Natural killer cell (primary cell): Measurements from ENCODE around the gene CST11. TPM values are rescaled to one million over a fixed set of nuclear protein-coding genes. Genes with fewer than 3 reads are reported as not detected.

Experiments used
- ATAC-seq, 3 donors: fragments of 150-1000 bp in 2 of 3; fragments of 200-7000 bp in 1 of 3; cut with Tn5 transposase; 1 replicate in 1 of 3; 2 replicates in 2 of 3; pipeline ENCODE4 v1.10.0; 2021; ENCODE audit warnings: mild to moderate bottlenecking in 2 of 3, moderate library complexity in 2 of 3
- DNase-seq, 2 donors: peaks; one replicate each; pipeline versions ENCODE4 v3.0.0 to v3.0.0-alpha.2; 2013 to 2021; ENCODE audit warnings: mixed read lengths in 1 of 2
- H3K27ac ChIP-seq: one replicate; pipeline ENCODE4 v1.5.1; 2013; ENCODE audit warnings: mild to moderate bottlenecking, low read length
- H3K27me3 ChIP-seq: one replicate; pipeline ENCODE4 v1.6.1; 2013; ENCODE audit warnings: low read length; ENCODE audit not compliant: control insufficient read depth, insufficient read depth
- H3K36me3 ChIP-seq: one replicate; pipeline ENCODE4 v1.6.1; 2013; ENCODE audit warnings: low read length; ENCODE audit not compliant: control insufficient read depth, insufficient read depth
- H3K4me1 ChIP-seq: one replicate; pipeline ENCODE4 v1.6.1; 2013; ENCODE audit warnings: low read length; ENCODE audit not compliant: control insufficient read depth, insufficient read depth
- H3K4me3 ChIP-seq: one replicate; pipeline ENCODE4 v1.5.1; 2013; ENCODE audit warnings: low read length
- H3K9me3 ChIP-seq: one replicate; pipeline ENCODE4 v1.6.1; 2013; ENCODE audit warnings: low read length; ENCODE audit not compliant: control insufficient read depth, insufficient read depth
- H3K27ac Mint-ChIP-seq, 2 donors: one replicate each; pipeline ENCODE4 v1.8.0; 2022; ENCODE audit warnings: mild to moderate bottlenecking in 2 of 2, mixed read lengths in 2 of 2, moderate library complexity in 1 of 2
- H3K27me3 Mint-ChIP-seq, 2 donors: one replicate each; pipeline ENCODE4 v1.8.0; 2022; ENCODE audit warnings: low read depth in 2 of 2, mixed read lengths in 2 of 2
- H3K36me3 Mint-ChIP-seq: one replicate; pipeline ENCODE4 v1.8.0; 2022; ENCODE audit warnings: mixed read lengths
- H3K4me1 Mint-ChIP-seq, 2 donors: one replicate each; pipeline ENCODE4 v1.8.0; 2022; ENCODE audit warnings: mixed read lengths in 2 of 2
- H3K4me3 Mint-ChIP-seq: one replicate; pipeline ENCODE4 v1.8.0; 2022; ENCODE audit warnings: mild to moderate bottlenecking, moderate library complexity, mixed read lengths
- H3K9me3 Mint-ChIP-seq, 2 donors: one replicate each; pipeline ENCODE4 v1.8.0; 2022; ENCODE audit warnings: mixed read lengths in 2 of 2
- CTCF ChIP-seq: fragments of 200-600 bp; IDR thresholded peaks from one replicate; pipeline ENCODE4 v1.8.0; 2022; ENCODE audit warnings: antibody characterized with exemption
- WGBS: methylation state at CpG from one replicate; pipeline ENCODE4 v1.1.7; 2013; ENCODE audit warnings: missing lambda C conversion rate; ENCODE audit not compliant: insufficient coverage; 5-methylcytosine and 5-hydroxymethylcytosine counted together
- intact Hi-C: fragments of 100-400 bp; cut with micrococcal nuclease; formaldehyde crosslinking; loops from one replicate; pipeline ENCODE4 v1.14.2; 2022
- total RNA-seq, 4 donors: library from RNA; stranded (reverse); fragments of 120-200 nt in 1 of 4; gene quantifications; one replicate each; pipeline versions ENCODE4 v1.2.3 to v1.2.4, GENCODE V29; 2013 to 2022

The CST11 gene
- total RNA-seq, 3 donors from 2014 or later (not counting 1 experiment from before 2014, with no cell fraction given), result not detected

DNA sequence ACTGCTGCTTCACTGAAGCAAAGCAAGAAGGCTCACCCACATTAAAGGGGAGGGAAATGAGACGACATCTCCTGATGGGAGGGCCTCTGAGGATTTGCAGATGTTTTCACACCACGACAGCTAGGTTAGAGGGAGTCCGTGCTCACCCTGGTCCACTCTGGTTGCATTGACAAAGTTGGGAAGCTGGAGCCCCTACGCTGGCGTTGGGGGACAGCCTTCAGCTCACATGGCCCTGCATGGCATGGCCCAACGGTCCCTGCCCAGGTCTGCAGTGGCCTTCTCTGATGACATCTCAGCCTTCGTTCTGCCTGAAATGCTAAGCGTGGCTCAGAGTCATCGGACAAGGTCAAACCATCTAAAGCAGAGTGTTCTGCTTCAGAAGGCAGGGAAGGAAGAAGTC, 27.5 kb downstream of the CST11 start:
- H3K4me3 Mint-ChIP-seq, result no peak overlapping the region
- DNase-seq, result no peak
- H3K27me3 Mint-ChIP-seq, result peaks cover 0 to 10% of the 10 kb centered on the region in 2 donors
- TF ChIP-seq CTCF, result no peak
- Histone ChIP-seq H3K9me3 (no peaks in the 10 kb centered on the region), H3K27me3 (no peaks in the 10 kb centered on the region), H3K36me3 (no peaks in the 10 kb centered on the region), H3K4me1 (peaks cover 5% of the 10 kb centered on the region), H3K27ac (no peak overlapping the region), H3K4me3 (no peak overlapping the region)
- H3K9me3 Mint-ChIP-seq, result no peaks in the 10 kb centered on the region
- intact Hi-C loops, result no loop called here
- no peak for ATAC-seq
- H3K27ac Mint-ChIP-seq, result no peak overlapping the region
- H3K36me3 Mint-ChIP-seq, result no peaks in the 10 kb centered on the region
- H3K4me1 Mint-ChIP-seq, result peaks cover 10% of the 10 kb centered on the region in 2 donors
- 81% methylated on average over 9 of the region's 9 CpGs for WGBS

DNA sequence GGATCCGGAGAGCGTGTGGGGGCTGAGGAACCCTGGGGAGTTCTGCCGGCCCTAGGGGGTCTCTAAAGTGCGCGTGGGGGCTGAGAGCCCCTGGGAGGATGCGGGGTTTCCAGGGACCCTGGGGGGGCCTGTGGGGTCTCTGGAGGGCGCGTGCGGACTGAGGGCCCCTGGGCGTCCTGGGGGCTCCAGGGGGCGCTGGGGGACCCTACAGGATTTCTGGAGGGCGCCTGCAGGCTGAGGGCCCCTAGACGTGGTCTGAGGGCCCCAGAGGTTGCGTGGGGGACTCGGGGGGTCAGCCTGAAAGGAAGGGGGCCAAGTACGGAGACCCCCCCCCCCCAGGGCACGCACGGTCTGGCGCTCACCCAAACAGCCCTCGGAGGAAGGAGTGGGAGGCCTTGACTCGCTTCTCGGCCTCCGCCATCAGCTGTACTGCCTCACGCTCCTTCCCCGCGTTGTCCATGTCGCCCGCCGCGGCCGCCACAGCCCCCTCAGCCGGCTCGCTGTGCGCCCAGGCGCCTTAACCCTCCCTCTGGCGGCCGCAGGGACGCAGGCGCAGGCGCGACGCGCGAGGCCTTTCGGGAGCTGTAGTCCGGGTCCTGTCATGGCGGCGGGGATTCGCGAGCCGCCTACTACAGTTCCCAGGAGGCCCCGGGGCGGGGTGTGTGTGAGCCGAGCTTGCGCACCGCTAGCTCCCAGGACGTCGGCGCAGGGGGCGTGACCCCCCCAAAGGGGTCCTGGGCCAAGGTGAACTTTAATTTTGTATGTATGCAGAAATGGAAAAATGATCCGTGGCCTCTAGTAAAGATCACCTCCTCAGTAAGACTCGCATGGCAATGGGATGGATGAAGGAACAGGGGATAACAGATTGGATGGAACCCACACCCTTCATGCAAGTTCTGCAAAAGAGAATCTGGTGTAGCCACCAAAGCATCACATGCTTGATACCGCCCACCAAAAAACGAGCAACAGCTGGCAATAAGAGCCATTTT, 31.4 kb downstream of the CST11 start, which contains the start of gene NAPB:
Gene NAPB (minus strand): TSS at position 546 of the 989 bp plus-strand sequence. CDS start 86 bp downstream, at position 460.
- peak within 1 kb of the TSS; percentile 71 for H3K27ac ChIP-seq
- H3K36me3 ChIP-seq, result no peaks in the 10 kb centered on the region
- Mint-ChIP-seq H3K9me3 (no peaks in the 10 kb centered on the region), H3K27ac (peak within 1 kb of the TSS; percentile 90 to 95), H3K27me3 (peaks cover 0 to 10% of the 10 kb centered on the region in 2 donors), H3K4me1 (peaks cover 37 to 43% of the 10 kb centered on the region in 2 donors), H3K4me3 (peak within 1 kb of the TSS; percentile 96), H3K36me3 (no peaks in the 10 kb centered on the region)
- intact Hi-C loops, result loop anchor here (1.0 to 2.0 kb wide), 4 partner anchors 35 to 71 kb away; partner anchors contain the start of genes GZF1 and NXT1
- H3K4me3 ChIP-seq, result peak within 1 kb of the TSS; percentile 93
- peak; percentile 33 for TF ChIP-seq CTCF
- H3K9me3 ChIP-seq, result no peaks in the 10 kb centered on the region
- under 1% methylated on average over 64 of the region's 64 CpGs for WGBS
- peaks cover 14% of the 10 kb centered on the region for H3K4me1 ChIP-seq
- ATAC-seq (peak; percentile 98 to 99 (median 99)), DNase-seq (peak; percentile 91 to 95)
- no peaks in the 10 kb centered on the region for H3K27me3 ChIP-seq

GRCh38 chr20:23419995-23420901, 32.4 kb downstream of the CST11 start:
- DNase-seq (peak; percentile 32 to 60), ATAC-seq (peak in 2 of 3 donors; percentile 19 to 29)
- Mint-ChIP-seq H3K9me3 (no peaks in the 10 kb centered on the region), H3K4me3 (peak overlapping the region; percentile 96), H3K36me3 (no peaks in the 10 kb centered on the region), H3K4me1 (peaks cover 47 to 53% of the 10 kb centered on the region in 2 donors), H3K27ac (peak overlapping the region; percentile 90 to 95), H3K27me3 (peaks cover 0 to 10% of the 10 kb centered on the region in 2 donors)
- intact Hi-C loops, result loop anchor here (2.0 kb wide), 1 partner anchor 57 kb away; the partner anchor contains the start of gene GZF1
- Histone ChIP-seq H3K4me1 (peaks cover 23% of the 10 kb centered on the region), H3K9me3 (no peaks in the 10 kb centered on the region), H3K27me3 (no peaks in the 10 kb centered on the region), H3K36me3 (no peaks in the 10 kb centered on the region), H3K4me3 (peak overlapping the region; percentile 93), H3K27ac (peak overlapping the region; percentile 71)
- TF ChIP-seq CTCF, result no peak
- WGBS, result under 1% methylated on average over 56 of the region's 58 CpGs
